T47D (cell line): ENCODE data around the gene DNAJC17.

Experiments
- DNase-seq, 2 experiments: peaks; one replicate each; pipeline versions ENCODE4 v3.0.0 to v3.0.0-alpha.2; 2011 to 2012; ENCODE audit warnings: low read depth in 1 of 2, low spot score in 1 of 2
- JUND ChIP-seq: IDR thresholded peaks from 2 replicates; pipeline ENCODE4 v1.6.1; 2012; ENCODE audit warnings: low read depth
- in situ Hi-C: cut with HindIII; loops from 2 replicates; pipeline ENCODE4 v1.10.0; 2016; ENCODE audit warnings: low sequenced_read_pairs, low pct_unique_long_range_greater_than_20kb

Gene DNAJC17

GRCh38 chr15:40796512-40796911, 10.8 kb downstream of the DNAJC17 start:
- in situ Hi-C loops = no loop called here

GRCh38 chr15:40796041-40796440, 11.2 kb downstream of the DNAJC17 start:
- no peak for DNase-seq
- in situ Hi-C loops = no loop called here
- TF ChIP-seq JUND = no peak

More at GRCh38 chr15:40796512-40796911, 10.8 kb downstream of the DNAJC17 start:
- DNase-seq = no peak
- TF ChIP-seq JUND = no peak

DNA sequence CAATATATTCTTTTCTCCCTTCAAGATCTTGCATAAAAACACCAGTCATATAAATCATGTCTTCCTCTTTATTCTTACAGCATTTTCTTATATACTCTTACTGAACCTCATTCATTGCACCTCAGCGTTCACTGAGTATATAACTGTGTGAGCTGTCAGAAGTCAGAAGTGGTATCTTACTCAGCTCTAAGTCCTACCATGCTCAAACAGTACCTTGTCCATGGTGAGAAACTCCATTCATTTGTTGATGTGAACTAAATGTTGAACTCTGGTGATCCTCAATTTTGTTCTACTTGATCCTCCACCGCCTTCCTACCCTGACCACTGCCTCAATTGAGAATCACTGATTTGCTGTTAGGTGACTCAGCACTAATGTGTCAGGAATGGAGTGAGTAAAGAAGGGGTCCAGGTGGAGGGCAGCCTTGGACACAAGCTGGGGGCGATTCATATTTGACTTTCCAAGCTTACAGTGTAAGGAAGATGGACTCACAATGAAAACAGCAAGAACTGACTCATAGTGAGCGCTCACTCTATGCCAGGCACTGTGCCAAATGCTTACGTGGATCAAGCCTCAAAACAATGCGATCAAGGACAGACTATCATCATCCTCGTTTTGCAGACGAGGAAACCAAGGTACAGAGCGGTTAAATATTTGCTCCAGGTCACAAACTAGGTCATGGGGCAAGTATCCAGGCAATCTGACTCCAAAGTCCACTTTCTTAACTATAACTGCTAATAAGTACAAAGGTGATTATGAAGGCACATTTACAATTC, 13.9 kb downstream of the DNAJC17 start:
- TF ChIP-seq JUND = no peak
- in situ Hi-C loops = no loop called here
- peak in 1 of 2 experiments; percentile 41 for DNase-seq

DNA sequence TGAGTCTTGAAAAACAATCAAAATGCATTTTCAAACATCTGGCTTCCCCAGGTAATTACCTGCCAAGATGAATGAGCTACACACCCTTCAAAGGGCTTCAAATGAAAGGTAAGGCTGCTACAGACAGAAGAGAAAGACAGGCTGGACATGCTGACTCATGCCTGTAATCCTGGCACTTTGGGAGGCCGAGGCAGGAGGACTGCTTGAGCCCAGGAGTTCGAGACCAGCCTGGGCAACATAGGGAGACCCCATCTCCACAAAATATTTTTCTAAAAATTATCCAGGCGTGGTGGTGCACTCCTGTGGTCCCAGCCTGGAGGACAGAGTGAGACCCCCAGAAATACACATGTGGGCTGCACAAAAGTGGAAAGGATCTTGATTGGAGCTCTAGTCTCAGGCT, 14.9 kb downstream of the DNAJC17 start:
- in situ Hi-C loops = no loop called here
- no peak for TF ChIP-seq JUND
- DNase-seq = no peak

GRCh38 chr15:40790718-40791117, 16.6 kb downstream of the DNAJC17 start:
- in situ Hi-C loops = no loop called here
- DNase-seq = no peak
- TF ChIP-seq JUND = no peak

DNA sequence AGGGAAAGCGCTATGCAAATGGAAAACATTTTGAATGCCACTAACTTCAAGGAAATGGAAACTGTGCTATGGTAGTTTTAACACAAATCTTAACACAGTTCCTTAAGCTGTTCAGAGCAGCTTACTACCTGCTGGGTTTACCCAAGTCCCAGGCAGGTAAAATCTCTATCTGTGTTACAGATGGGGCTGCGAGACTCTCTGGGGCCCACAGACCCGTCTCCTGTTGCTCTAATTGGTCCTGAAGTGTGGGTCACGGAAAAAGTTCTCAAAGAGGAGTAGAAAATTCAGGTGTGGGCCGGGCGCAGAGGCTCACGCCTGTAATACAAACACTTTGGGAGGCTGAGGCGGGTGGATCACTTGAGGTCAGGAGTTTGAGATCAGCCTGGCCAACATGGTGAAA, 17.3 kb downstream of the DNAJC17 start:
- TF ChIP-seq JUND = no peak
- no peak for DNase-seq
- in situ Hi-C loops = no loop called here

DNA sequence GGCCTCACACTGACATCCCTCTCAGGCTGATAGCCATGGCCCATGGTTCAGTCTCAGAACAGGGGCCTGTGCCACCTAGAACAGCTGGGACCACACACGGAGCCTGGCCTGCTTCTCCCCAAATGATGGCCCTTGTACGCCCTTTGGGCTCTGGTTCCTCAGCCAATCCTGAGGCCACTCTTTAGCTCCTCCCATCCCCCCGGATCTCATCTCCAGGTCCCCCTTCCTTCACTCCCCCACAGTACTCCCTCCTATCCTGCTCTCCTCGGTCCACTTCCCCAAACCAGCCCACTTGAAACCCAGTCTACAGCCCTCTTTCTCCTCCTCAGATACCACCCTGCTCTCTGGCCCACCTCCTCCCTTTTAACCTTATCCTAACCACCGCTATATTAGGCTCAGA, 18.2 kb downstream of the DNAJC17 start:
- in situ Hi-C loops = no loop called here

DNA sequence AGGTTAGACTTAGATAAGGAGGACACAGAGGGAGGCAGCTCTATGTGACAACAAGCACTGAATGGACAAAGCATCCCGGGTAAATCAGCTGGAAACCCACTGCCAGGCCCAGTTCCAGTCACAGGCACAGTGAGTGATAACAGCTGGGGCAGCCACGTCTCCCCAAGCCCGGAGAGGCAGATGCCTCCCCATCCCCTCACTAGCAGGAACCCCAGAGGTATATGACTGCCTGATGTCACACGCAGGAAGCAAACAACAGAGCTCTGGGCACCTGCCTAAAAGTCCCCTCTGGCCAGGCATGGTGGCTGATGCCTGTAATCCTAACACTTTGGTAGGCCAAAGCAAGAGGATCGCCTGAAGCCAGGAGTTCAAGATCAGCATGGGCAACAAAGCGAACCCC, 19.3 kb downstream of the DNAJC17 start:
- in situ Hi-C loops = no loop called here
- DNase-seq = no peak
- TF ChIP-seq JUND = no peak

More for the DNA sequence above, 18.2 kb downstream of the DNAJC17 start:
- DNase-seq = no peak
- no peak for TF ChIP-seq JUND

DNA sequence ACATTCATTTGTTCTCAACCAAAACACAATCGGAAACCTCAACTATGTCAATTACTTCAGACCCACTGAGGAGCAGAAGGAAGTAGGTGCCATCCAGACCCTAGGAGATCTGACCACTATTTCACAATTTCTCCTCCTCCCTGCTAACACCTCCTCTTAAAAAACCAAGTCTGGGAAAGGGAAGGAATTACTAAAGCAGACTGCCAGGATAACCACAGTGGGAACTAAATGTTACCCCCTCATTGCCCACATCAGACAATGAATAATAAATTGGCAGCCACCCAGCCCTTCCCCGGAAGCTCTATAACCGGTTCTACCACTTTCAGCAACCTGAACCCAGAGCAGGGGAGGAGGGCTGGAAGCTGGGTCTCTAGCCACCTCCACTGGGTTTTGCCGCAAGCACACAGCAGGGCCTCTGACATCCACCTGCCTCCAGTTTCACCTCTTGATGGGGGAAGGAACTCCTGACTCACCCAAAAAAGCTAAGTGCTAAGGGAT, 19.9 kb downstream of the DNAJC17 start:
- DNase-seq = peak in 1 of 2 experiments; percentile 88
- in situ Hi-C loops = no loop called here
- no peak for TF ChIP-seq JUND

DNA sequence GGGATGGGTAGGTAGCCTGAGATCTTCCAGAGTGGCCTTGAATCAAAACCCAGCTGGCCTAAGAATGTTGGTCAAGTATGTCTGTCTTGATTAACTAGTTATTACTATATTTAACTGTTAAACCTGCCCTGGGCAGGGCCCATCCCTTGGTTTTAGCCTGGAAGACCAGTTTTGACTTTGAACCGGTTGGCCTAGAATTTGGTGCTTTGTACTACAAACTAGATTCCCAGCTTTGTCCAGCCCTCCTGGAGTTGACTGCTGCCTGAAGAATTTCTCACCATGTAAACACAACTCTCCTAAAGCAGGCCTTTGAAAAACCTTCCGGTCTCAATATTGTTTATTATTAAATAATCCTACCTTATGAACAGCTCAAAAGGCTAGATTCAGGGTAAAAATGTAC, 21.5 kb downstream of the DNAJC17 start:
- in situ Hi-C loops = no loop called here
- TF ChIP-seq JUND = no peak
- peak in 1 of 2 experiments; percentile 90 for DNase-seq

DNA sequence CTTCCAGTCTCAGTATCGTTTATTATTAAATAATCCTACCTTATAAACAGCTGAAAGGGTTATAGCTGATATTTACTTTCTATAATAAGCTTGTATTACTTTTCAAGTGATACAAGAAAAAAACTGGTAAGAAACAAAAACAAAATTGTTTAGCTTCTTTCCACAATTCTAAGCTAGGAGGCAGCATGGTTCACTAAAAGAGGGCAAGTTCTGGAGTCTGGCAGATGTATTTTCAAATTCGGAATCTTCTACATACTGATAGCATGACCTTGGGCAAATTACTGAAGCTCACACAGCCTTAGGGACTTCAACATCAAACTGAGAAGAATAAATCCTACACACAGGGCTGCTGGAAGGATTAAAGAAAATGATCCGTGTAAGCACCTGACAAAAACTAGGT, 22.1 kb downstream of the DNAJC17 start:
- in situ Hi-C loops = no loop called here
- no peak for TF ChIP-seq JUND
- peak in 1 of 2 experiments; percentile 52 for DNase-seq

DNA sequence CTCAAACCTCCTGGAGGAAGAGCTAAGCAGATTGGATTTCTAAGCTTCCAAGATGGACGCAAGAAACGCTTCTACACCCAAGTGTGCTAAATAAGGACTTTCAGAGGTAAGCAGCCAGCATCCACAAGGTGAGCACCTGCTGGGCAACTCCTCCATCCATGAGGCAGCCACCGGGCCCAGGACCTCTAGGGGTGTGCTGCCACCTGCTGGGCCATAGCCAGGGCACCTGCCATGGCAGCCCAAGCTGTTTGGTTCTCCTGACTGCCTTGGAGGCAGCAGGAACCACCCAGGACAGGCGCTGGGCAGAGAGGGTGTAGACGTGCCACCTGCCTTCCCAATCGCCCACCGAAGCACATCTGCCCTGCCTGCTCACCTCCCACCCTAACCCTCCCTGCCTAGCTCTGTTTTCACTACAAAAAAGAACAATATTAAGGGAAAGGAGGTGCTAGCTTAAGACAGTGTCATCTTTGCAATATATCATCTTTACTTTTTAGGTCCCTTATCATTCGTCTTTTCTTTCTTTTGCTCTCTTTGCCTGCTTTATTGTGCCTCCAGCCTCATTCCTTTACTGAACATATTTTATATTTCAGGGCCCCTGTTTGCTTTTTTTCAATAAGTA, 24.6 kb downstream of the DNAJC17 start:
- no peak for TF ChIP-seq JUND
- DNase-seq = peak in 1 of 2 experiments; percentile 91
- in situ Hi-C loops = no loop called here

- peak; percentile 77 to 98 for DNase-seq
- in situ Hi-C loops = no loop called here
- peak; percentile 33; the same call in 1 of the 2 replicates for TF ChIP-seq JUND
Observed at GRCh38 chr15:40776537-40777141, 30.6 kb downstream of the DNAJC17 start.
